Osteoblast (primary cell): ENCODE data around the gene SARS2. TPM values are rescaled to one million over a fixed set of nuclear protein-coding genes. Genes with fewer than 3 reads are reported as not detected.

Experiments
- DNase-seq: peaks from one replicate; pipeline ENCODE4 v3.0.0; 2011; ENCODE audit warnings: low spot score, mixed read lengths; ENCODE audit not compliant: insufficient read length; ENCODE audit errors: missing footprints
- H2AFZ ChIP-seq: 2 replicates; pipeline ENCODE4 v1.6.0; 2011; ENCODE audit warnings: mild to moderate bottlenecking, low read length
- H3K27ac ChIP-seq: 2 replicates; pipeline ENCODE4 v1.5.1; 2011; ENCODE audit warnings: mild to moderate bottlenecking, low read depth, low read length, moderate library complexity
- H3K27me3 ChIP-seq: 2 replicates; pipeline ENCODE4 v1.6.0; 2012; ENCODE audit warnings: mild to moderate bottlenecking, control low read depth, inconsistent platforms, low read length, moderate library complexity; ENCODE audit not compliant: insufficient read depth
- H3K36me3 ChIP-seq: 2 replicates; pipeline ENCODE4 v1.5.1; 2011; ENCODE audit warnings: mild to moderate bottlenecking, low read length, control low read depth, moderate library complexity; ENCODE audit not compliant: insufficient read depth
- H3K4me1 ChIP-seq: 2 replicates; pipeline ENCODE4 v1.5.1; 2011; ENCODE audit warnings: mild to moderate bottlenecking, low read length, control low read depth, moderate library complexity; ENCODE audit not compliant: insufficient read depth
- H3K4me2 ChIP-seq: 2 replicates; pipeline ENCODE4 v1.6.0; 2011; ENCODE audit warnings: mild to moderate bottlenecking, low read length; ENCODE audit not compliant: insufficient read depth
- H3K4me3 ChIP-seq: fragments of 200-600 bp; sonication (generic); 3 replicates; pipeline ENCODE4 v1.5.1; 2012; ENCODE audit warnings: mild to moderate bottlenecking, low read length, inconsistent platforms; ENCODE audit not compliant: insufficient read depth
- H3K79me2 ChIP-seq: 2 replicates; pipeline ENCODE4 v1.6.0; 2012; ENCODE audit warnings: mild to moderate bottlenecking, low read length, control low read depth, inconsistent platforms; ENCODE audit not compliant: insufficient read depth
- H3K9me3 ChIP-seq: 2 replicates; pipeline ENCODE4 v1.5.1; 2011; ENCODE audit warnings: low read depth, low read length, control low read depth
- H4K20me1 ChIP-seq: 2 replicates; pipeline ENCODE4 v1.6.0; 2012; ENCODE audit warnings: mild to moderate bottlenecking, low read length, control low read depth; ENCODE audit not compliant: insufficient read depth
- CTCF ChIP-seq: IDR thresholded peaks from 2 replicates; pipeline ENCODE4 v1.5.1; 2011; ENCODE audit warnings: mild to moderate bottlenecking, low read depth, low read length, moderate library complexity; ENCODE audit errors: extremely low read depth
- total RNA-seq: library from RNA; depleted of rRNA; stranded (reverse); fragments of >200 nt; gene quantifications from 2 replicates; pipeline ENCODE4 v1.2.3, GENCODE V29; 2012

Gene SARS2, protein sequence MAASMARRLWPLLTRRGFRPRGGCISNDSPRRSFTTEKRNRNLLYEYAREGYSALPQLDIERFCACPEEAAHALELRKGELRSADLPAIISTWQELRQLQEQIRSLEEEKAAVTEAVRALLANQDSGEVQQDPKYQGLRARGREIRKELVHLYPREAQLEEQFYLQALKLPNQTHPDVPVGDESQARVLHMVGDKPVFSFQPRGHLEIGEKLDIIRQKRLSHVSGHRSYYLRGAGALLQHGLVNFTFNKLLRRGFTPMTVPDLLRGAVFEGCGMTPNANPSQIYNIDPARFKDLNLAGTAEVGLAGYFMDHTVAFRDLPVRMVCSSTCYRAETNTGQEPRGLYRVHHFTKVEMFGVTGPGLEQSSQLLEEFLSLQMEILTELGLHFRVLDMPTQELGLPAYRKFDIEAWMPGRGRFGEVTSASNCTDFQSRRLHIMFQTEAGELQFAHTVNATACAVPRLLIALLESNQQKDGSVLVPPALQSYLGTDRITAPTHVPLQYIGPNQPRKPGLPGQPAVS
- total RNA-seq: 20.3 and 21.7 TPM in 2 replicates

- Histone ChIP-seq H3K9me3 (no peaks in the 10 kb centered on the region), H3K79me2 (peaks cover 35% of the 10 kb centered on the region), H3K36me3 (peaks cover 13% of the 10 kb centered on the region), H2AFZ (peak within 1 kb of the TSS; percentile 99), H3K27ac (peak within 1 kb of the TSS; percentile 90), H3K4me3 (peak within 1 kb of the TSS; percentile 96), H3K27me3 (no peaks in the 10 kb centered on the region), H3K4me2 (peak within 1 kb of the TSS; percentile 96), H3K4me1 (peaks cover 11% of the 10 kb centered on the region), H4K20me1 (peaks cover 5% of the 10 kb centered on the region)
- peak; percentile 100 for TF ChIP-seq CTCF
- DNase-seq: peak; percentile 97
Observed at GRCh38 chr19:38929929-38930775, at the start of gene SARS2. Gene SARS2 (minus strand): TSS chr19:38930763. CDS start chr19:38930736, 27 bp downstream.

DNA sequence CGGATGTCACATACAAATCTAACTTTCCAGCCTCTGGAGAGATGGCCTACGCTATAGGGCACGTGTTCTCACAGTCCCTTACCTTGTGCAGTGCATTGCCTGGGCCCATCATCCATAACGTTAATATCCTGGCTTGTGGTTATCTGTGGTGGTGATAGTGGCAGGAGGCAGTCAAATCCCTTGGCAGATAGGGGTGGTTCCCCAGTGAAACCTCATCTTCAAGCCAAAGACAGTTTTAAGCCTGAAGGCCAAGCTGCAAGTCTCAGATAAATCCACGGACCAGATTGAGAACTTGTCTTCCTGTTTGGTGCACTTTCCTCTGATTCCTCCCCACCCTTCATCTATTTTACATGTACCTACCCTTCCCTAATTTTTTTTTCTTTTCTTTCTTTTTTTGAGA is 49.2 kb upstream of the SARS2 start:
- Histone ChIP-seq H3K27me3 (no peaks in the 10 kb centered on the region), H3K4me2 (no peak overlapping the region), H3K27ac (no peak overlapping the region), H2AFZ (no peak overlapping the region), H3K9me3 (no peaks in the 10 kb centered on the region), H4K20me1 (no peaks in the 10 kb centered on the region), H3K4me1 (peaks cover 17% of the 10 kb centered on the region), H3K4me3 (no peak overlapping the region), H3K36me3 (no peaks in the 10 kb centered on the region), H3K79me2 (no peaks in the 10 kb centered on the region)
- no peak for DNase-seq
- no peak for TF ChIP-seq CTCF

- Histone ChIP-seq H3K27ac (no peak overlapping the region), H3K9me3 (no peaks in the 10 kb centered on the region), H3K27me3 (no peaks in the 10 kb centered on the region), H2AFZ (peak overlapping the region; percentile 70), H3K4me1 (peaks cover 19% of the 10 kb centered on the region), H3K79me2 (peaks cover 3% of the 10 kb centered on the region), H3K36me3 (no peaks in the 10 kb centered on the region), H3K4me3 (no peak overlapping the region), H4K20me1 (no peaks in the 10 kb centered on the region), H3K4me2 (no peak overlapping the region)
- no peak for TF ChIP-seq CTCF
- DNase-seq: no peak
Observed at GRCh38 chr19:38978326-38978689, 47.7 kb upstream of the SARS2 start.
